Tibial nerve (tissue), 4 donors: Measurements from ENCODE around the gene PLCB4.

Experiments used
- EP300 ChIP-seq, 2 donors: sonication (generic); formaldehyde crosslinking; IDR thresholded peaks; one replicate each; pipeline ENCODE4 v1.6.1; 2017; ENCODE audit warnings: antibody characterized with exemption in 2 of 2, mild to moderate bottlenecking in 1 of 2
- POLR2A ChIP-seq, 2 donors: fragments of 450-650 bp; IDR thresholded peaks; one replicate each; pipeline ENCODE4 v1.6.1; 2017; ENCODE audit warnings: antibody characterized with exemption in 2 of 2, mild to moderate bottlenecking in 2 of 2, moderate library complexity in 2 of 2
- TF ChIP-seq, protein P1 (sequence below), 5 experiments: fragments of 200-600 bp in 3 of 5; fragments of 450-650 bp in 2 of 5; sonication (generic) in 3 of 5; IDR thresholded peaks; one replicate each; pipeline ENCODE4 v1.5.1; 2016 to 2019; ENCODE audit warnings: antibody characterized with exemption in 5 of 5, mild to moderate bottlenecking in 3 of 5, moderate library complexity in 2 of 5

DNA sequence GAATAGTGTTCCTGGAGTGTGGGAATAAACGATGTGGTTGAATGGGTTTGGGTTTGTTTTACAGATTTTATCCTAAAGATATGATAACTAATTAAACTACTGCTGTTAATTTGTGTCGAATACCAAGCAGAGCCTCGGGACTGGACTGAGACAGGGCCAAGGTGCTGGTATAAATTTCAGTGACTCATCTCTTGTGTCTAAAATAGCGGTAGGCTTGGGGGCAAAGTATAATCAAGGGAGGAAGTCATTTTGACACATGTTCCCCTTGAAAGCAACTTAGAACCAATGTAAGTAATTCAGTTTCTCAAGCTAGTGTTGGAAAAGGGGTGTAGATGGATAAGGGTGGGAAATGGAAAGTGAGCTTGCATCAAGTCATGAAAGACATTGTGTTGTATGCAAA is 108.4 kb downstream of the PLCB4 start:
- TF ChIP-seq, protein P1, sequence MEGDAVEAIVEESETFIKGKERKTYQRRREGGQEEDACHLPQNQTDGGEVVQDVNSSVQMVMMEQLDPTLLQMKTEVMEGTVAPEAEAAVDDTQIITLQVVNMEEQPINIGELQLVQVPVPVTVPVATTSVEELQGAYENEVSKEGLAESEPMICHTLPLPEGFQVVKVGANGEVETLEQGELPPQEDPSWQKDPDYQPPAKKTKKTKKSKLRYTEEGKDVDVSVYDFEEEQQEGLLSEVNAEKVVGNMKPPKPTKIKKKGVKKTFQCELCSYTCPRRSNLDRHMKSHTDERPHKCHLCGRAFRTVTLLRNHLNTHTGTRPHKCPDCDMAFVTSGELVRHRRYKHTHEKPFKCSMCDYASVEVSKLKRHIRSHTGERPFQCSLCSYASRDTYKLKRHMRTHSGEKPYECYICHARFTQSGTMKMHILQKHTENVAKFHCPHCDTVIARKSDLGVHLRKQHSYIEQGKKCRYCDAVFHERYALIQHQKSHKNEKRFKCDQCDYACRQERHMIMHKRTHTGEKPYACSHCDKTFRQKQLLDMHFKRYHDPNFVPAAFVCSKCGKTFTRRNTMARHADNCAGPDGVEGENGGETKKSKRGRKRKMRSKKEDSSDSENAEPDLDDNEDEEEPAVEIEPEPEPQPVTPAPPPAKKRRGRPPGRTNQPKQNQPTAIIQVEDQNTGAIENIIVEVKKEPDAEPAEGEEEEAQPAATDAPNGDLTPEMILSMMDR (IDR thresholded peaks at IDR 0.05), result no peak
- TF ChIP-seq POLR2A (IDR thresholded peaks at IDR 0.05) (no peak), EP300 (IDR thresholded peaks at IDR 0.05) (no peak)
